Germinal center (tissue), 1 donor: Measurements from ENCODE around the gene ZNF274.
"Not testable (repeated sequence)": the region's sequence is repeated elsewhere in the genome, so short reads cannot be mapped to it uniquely, and the experiment has no call there.

Experiments
- DNase-seq: peaks from one replicate; pipeline ENCODE4 v3.0.0; 2012; ENCODE audit warnings: mixed read lengths, low spot score

Gene ZNF274

DNA sequence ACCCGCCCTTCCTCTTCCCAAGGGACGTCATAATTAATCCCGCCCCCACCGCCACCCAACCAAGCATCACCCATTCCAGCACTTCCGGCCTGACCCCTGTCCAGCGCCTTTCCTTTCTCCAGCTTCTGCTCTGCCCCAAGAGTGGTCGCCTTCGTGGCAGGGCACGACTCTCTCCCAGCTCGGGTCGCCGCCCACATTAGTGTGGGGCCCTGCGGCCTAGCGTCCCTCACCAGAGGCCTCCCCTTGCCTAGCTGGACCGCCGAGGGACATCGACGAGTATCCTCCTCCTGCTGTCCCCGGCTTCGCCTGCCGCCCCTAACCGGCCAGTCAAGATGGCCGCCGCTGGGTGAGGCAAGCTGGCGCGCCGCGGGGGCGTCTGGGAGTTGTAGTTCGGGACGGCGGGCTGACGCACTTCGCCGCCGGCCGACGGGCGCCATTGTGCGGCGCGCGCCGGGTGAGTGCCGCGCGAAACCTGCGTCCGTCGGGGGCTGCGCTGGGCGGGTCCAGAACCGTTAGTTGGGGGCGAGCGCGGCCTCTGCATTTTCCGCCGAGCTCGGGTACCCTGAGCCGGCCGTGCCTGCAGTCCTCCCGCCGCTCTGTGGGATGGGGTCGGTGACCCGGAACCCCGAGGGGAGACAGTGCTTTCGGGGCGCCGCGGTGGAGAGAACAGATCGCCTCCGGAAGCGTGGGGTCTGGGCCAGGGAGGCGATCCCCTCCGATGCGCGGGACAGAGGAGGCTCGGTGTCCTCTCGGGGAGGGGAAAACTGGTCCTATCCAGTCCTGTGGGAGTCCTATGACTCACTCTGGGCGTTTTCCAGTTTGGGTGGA lies at the start of gene ZNF274:
ZNF274 (plus strand) TSS at position 73 of the 828 bp plus-strand sequence. CDS start 905 bp downstream, outside the sequence.
- peak; percentile 95 for DNase-seq

DNA sequence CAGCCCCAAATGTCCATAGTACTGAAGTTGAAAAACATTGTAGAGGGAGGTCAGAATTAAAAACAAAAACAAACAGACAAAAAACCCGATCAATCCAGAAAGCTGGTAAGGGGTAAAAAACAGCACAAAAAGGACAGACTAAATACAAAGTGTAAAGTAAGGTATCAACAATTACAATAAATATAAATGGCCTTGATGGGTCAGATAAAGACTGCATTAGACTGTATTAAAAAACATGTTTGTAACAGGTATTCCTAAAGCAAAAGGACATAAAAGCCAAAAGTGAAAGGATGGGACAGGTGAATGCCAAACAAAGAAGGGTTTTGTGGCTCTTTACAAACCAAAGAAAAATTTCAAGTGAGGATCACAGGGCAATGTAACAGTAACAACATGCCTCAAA lies 48.6 kb upstream of the ZNF274 start:
- no peak for DNase-seq

DNA sequence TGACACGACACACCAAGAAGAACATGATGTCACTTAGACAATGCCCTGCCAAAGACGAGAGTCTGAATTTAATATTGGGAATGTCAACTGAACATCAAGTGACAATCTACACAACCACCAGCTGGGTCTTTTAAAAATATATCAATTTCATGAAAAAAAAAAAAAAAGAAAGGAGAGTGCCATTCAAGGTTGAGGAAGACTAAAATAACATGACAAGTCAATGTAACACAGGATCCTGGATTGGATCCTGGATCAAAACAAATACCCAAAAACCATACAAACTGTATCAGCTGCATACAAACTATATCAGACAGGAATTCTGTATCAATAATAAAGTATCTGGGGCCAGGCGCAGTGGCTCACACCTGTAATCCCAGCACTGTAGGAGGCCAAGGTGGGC lies 37.0 kb upstream of the ZNF274 start:
- DNase-seq = no peak

DNA sequence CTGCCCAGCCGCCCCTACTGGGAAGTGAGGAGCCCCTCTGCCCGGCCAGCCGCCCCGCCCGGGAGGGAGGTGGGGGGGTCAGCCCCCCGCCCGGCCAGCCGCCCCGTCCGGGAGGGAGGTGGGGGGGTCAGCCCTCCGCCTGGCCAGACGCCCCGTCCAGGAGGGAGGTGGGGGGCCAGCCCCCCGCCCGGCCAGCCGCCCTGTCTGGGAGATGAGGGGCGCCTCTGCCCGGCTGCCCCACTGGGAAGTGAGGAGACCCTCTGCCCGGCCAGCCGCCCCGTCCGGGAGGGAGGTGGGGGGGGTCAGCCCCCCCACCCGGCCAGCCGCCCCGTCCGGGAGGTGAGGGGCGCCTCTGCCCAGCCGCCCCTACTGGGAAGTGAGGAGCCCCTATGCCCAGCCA lies 35.4 kb upstream of the ZNF274 start:
- not testable (repeated sequence) for DNase-seq

DNA sequence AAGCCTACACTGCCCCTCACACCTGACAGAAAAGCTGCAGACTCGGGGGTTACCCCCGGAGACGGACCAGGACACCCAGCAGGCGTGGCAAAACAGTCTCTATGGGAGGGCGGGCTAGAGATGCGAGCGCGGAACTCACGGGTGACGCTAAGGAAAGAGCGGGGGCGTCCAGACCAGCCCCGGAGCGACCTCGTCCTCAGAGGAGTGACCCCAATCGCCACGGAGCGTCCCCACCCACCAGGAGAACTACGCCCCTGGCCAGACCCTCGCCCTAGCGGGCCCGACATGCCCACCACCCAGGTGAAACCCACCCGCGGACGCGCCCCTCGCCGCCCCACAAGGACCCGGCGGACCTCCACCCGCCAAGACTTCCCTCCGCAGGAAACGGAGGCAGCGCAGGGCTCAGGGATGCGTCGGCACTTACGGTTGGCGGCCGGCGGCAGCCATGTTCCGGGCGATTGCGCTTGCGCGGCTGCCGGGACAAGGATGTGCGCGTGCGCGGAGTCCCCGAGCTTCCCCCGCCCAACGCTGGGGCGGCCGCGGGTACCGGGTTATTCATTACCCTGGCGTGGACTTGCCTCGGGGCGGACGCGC lies 32.4 kb upstream of the ZNF274 start, which contains the start of gene ZNF329:
ZNF329 (minus strand) TSS at position 462 of the 594 bp plus-strand sequence. CDS start 21,286 bp downstream, outside the sequence.
- peak; percentile 93 for DNase-seq

DNA sequence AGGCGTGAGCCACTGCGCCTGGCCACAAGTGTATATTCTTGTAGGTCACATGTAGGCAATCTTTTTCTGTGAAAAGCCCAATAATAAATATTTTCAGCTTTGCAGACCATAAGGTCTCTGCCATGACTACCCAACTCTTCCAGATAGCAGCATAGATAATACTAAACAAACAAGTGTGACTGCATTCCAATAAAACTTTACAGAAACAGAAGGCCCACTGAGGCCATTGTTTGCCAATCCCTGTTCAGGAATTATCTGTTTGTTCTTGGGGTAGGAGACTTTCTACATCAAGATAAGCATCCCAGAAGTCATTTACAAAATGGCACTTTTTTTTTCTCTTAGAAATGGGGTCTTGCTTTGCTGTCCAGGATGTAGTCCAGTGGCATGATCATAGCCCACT lies 29.5 kb upstream of the ZNF274 start:
- DNase-seq = no peak

DNA sequence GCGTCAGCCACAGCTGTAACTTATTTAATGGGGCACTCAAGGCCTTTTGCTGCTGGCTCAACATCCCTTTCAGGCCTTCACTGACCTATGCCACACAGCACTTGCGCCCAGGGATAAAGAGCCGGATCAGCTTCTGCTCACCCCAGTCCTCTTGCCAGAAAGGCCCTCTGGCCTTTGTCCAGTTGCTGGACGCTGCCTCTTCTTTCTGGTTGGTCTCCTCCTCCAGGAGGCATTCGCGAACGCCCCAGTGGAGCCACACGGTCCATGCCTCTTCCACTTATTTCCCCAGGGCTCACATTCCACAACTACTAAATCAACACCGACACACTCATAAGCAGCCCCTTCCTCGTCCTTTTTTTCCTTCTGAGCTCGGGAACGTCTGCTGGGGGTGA lies 28.6 kb upstream of the ZNF274 start:
- DNase-seq = no peak

DNA sequence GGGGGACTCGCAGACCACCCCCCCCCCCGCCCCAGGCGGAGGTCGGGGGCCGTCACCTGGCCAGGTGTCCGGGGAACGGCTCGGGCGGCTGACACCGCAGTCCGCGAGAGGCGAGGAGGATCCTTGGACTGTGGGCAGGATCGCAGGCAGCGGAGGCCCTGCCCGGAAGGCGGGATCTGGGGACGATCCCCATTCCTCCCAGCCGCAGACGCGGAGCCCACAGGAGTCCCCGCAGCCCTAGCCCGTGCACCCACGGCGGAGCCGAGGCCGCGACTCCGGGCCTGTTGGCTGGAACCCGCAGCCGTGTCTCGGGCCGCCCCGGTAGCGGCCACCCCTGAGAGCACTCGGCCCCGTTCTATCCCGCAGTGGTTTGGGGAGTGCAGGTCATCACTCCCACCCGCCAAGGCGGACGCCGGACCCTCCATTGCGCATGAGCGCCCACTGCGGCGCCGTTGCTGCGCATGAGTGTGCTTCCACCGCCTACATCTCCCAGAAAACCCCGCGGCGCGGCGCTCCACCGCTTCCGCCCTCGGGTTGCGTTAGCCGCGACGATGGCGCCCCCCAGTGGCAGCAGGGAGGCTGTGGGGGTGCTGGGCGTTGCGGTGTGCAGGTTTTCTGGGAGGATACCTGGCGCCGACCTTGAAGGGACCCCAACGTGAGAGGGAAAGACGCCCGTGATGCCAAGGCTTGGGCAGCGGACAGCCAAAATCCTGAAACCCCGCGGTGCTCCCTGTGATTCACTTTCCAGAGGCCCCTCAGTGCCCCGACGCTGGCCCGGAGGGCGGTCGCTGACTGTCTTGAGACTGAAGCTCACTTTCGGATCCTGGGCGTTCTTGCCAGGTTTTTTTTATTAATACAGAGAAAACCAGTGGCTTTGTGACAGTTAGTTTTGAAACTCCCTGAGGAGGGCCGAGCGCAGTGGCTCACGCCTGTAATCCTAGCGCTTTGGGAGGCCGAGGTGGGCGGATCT lies 27.9 kb upstream of the ZNF274 start:
- peak; percentile 89 for DNase-seq

DNA sequence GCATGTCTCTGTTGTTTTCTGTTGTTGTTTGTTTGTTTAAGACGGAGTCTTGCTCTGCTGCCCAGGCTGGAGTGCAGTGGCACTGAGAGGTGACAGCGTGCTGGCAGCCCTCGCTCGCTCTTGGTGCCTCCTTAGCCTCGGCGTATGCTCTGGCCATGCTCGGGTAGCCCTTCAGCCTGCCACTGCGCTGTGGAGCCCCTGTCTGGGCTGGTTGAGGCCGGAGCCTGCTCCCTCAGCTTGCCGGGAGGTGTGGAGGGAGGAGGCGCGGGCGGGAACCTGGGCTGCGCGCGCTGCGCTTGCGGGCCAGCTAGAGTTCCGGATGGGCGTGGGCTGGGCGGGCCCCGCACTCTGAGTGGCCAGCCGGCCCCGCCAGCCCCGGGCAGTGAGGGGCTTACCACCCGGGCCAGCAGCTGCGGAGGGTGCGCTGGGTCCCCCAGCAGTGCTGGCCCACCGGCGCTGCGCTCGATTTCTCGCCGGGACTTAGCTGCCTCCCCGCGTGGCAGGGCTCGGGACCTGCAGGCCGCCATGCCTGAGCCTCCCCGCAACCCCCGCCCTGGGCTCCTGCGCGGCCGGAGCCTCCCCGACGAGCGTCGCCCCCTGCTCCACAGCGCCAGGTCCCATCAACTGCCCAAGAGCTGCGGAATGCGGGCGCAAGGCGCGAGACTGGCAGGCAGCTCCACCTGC lies 25.7 kb upstream of the ZNF274 start:
- no peak for DNase-seq

DNA sequence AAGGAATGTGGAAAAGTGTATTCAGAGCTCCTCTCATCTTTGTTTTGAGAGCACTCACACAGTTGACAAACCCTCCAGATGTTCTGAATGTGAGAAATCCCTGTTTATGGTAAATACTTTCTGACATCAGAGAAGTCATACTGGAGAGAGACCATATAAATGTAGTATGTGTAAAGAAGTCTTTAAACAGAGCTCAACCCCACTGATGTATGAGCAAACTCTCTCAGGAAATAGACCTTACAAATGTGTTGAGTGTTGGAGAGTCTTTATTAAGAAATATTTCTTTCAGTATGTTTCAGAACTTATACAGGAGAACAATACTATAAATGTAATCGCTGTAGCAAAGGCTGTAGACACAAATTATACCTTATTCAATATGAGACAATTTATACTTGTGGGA lies 16.6 kb upstream of the ZNF274 start:
- DNase-seq = no peak

DNA sequence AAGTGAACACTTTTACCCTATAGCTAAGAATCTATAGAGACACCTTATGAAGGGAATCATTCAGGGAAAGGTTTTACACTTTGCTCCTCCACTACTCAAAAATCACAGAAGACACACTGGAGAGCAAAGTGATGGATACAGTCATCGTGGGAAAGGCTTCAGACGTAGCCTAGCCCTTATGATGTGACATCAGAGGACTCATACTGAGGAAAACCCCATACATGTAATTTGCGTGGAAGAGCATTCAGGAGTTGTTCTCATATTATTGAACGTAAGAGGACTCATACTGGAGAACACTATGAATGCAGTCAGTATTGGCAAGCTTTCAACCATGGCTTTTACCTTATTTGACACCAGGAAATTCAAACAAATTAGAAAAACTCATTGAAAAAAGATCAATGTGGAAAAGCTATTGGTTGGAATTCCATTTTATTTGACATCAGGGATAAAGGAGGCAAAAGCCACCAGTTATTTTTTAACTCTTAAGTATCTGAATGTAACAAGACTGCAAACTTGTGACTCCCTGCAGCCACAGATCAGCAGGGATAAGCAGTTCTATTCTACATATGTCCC lies 16.1 kb upstream of the ZNF274 start:
- no peak for DNase-seq

DNA sequence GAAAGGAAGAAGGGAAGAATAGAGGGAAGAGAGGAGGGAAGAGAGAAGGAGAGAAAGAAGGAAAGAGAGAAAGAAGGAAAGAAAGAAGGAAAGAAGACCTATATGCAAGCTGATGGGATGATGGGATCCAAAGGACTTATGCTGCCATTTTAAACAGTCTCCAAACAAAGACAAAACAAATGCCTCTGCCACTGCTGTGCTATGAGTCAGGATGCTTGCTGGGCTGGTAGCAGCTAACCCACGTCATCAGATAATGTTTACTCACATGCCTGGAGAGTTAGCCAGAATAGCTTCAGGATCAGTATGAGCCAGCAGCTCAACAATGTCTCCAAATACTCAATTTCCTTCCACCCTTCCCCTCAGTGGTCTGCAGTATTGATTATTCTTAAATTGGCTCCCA lies 12.0 kb upstream of the ZNF274 start:
- no peak for DNase-seq

DNA sequence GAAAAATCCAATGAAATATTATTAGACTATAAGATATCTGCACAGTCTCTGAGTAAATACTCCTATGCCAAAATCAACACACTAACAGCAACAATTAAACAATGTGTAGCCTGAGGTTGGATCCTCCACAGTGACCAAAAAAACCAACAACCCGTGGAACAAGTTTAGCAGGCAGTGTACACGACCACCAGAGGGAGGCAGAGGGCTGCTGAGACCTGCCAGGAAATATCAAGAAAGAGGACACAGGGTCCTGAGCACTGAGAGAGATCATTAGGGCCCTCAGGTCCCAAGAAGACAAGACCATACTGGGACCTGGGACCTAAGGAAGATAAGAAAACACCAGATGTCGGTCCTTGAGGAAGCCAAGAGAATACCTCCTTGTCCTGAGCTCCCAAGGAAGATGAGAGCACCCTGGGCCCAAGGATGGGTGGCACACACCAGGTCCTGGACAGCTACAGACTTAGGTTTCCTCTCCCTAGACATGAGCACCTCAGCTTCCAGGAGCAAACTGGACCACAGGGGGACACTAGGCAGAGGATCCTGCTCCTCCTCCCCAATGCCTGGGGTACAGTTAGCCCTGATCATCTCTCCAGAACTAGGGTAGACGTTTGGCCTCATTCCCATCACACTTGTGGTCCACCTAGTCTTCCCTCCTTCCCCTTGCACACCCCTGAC lies 822 bp upstream of the ZNF274 start:
- peak; percentile 57 for DNase-seq

DNA sequence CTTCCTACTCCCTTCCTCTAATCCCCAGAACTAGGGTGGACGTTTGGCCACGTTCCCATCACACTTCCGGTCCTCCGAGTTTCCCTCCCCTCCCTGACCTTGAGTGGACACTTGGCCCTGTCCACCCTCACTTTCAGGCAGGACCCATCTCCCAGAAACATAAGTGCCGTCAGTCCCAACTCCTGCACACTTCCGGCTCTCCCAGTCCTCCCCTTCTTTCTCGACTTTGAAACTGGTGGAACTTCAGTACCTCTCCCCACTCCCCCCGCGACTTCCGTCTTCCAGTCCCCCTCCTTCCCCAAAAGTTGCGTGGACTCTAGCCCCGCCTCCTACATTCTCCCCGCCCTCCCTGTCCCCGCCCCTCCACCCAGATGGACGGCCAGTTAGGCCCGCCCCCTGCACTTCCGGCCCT lies 278 bp upstream of the ZNF274 start:
- DNase-seq = peak; percentile 96

DNA sequence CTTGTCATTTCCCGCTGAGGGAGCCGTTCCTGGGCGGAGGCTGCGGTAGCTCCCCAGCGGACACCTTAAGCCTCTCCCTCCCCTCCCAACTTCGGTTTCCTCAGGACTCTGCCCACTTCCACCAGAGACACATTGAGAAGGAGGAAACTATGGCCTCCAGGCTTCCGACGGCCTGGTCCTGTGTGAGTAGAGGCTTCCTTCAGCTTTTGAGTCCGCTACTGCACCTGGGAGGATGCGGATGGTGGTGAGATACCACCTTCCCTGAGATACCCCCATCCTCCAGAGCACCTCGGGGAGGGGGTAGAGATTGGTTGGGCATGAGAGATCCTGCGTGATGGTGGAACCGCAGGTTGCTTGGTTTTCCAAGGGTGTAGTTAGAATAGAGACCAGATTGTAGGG lies 955 bp downstream of the ZNF274 start:
- no peak for DNase-seq

DNA sequence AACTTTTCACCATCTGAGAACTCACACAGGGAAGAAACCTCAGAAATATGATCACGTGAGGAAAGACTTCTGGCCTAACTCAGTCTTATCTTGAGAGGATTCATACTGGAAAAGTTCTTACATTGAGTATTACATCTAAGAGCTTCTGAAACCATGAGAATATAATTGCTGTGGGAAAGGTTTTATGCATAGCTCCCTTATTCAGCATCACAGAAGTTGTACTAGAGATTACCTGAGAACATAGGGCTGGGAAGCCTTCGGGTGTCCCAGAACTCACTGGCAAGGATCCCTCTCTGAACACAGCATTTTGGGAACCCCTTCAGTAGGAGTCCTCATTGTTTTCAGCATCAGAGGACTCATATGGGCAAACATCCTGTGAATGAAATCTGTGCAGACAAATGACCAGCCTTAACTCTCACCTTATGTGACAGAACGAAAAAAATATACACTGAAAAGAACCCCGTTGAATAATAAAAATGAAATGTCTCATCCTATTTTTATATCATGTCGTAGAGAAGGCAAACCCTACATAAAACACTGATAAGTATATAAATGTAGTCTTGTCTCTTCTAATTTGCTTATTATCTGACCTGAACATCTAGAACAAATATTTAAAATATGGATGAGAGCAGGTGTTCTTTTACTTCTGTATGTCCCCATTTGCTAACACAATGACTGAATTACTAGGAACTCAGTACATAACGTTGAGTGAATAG lies 14.2 kb downstream of the ZNF274 start:
- DNase-seq = no peak

DNA sequence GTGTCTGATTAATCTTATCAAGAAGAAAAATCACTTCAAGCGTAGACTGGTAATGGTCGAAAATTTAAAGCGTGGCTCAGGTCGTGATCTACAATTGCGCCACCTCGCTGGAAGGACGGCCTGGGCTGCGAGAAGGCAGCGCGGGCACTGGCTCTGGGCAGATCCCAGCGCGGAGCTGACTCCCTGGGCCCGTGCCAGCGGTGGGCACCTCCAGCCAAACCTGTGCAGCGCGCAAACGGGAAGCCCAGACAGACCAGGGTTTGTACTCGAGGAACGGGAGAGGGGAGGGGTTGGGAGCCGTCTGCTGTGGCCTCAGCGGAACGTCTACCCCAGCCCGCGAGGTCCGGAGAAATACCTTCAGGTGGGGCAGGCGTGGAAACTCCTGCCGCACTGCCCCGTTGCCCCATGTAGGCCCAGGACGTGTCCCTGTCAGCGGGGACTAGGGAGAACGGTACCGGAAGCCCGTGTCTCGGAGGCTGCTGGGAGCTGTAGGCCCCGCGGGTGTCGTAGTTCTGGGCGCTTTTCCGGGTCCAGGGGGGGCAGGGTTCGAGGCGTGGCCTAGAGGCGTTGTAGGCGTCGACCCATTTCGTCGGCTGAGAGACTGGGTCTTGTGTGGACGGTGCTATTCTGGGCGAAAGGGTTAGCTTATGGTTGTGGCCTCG lies 21.1 kb downstream of the ZNF274 start:
- no peak for DNase-seq

DNA sequence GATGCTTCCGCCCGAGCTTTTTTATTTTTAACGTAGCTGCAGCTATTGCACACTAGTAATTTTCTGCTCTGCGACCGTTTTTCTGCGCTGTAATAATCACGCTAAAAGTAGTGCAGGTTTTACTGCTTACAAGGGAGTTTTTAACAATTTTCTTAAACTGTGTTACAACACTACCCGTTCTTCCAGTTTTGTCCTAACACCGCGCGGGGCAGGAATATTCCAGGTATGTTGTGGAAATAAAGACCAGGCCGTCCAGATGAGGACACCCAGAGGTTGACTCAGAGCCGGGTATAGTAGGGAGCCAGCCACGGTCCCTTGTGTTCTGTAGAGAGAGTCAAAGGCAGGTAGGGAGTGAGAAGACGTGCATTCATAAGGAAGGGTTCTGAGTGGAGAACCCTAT lies 21.7 kb downstream of the ZNF274 start:
- DNase-seq = no peak

DNA sequence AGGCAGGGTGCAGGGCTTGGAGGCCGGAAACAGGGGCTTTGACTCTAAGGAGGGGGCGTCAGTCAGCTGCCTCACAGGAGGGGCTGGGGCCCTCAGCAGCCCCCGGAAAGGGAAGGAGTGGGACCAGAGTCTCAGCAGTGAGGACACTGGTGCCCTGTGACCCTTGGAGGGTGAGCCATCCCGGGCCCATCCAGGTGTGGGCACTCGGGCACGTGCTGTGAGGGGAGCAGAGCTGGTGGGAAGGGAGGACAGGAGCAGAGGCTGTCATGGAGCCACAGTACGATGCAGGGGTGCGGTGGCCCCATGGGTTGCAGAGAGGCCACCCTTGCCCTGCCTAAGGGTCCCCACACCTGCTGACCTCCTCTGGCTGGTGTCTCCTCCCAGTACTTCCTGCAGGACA lies 26.7 kb downstream of the ZNF274 start:
- no peak for DNase-seq
